HPDE6-E6E7 (cell line): ENCODE results near the gene BCAN.

Experiments
- DNase-seq: peaks from one replicate; pipeline ENCODE4 v3.0.0; 2011; ENCODE audit warnings: missing footprints; ENCODE audit errors: extremely low spot score

The BCAN gene

GRCh38 chr1:156697481-156697880 lies 55.6 kb downstream of the BCAN start:
- DNase-seq = no peak

DNA sequence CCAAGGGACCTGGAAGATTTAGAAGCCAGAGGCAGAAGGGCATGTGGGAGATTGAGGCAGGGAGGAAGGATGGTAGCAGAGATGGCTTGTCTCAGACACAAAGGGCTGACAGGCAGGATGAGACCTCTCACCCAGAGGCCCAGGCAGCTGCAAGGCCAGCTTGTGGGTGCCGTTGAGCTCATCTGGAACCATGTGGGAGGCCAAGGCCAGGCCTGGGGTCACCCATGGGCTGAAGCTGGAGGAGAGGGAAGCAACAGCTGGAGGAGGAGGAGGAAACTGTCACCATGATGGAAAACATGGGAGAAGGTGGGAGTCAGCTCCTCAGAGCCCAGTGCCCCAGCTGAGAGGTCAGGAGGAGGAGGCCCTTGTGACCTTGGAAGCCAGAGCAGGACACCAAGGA lies 57.1 kb downstream of the BCAN start:
- no peak for DNase-seq

DNA sequence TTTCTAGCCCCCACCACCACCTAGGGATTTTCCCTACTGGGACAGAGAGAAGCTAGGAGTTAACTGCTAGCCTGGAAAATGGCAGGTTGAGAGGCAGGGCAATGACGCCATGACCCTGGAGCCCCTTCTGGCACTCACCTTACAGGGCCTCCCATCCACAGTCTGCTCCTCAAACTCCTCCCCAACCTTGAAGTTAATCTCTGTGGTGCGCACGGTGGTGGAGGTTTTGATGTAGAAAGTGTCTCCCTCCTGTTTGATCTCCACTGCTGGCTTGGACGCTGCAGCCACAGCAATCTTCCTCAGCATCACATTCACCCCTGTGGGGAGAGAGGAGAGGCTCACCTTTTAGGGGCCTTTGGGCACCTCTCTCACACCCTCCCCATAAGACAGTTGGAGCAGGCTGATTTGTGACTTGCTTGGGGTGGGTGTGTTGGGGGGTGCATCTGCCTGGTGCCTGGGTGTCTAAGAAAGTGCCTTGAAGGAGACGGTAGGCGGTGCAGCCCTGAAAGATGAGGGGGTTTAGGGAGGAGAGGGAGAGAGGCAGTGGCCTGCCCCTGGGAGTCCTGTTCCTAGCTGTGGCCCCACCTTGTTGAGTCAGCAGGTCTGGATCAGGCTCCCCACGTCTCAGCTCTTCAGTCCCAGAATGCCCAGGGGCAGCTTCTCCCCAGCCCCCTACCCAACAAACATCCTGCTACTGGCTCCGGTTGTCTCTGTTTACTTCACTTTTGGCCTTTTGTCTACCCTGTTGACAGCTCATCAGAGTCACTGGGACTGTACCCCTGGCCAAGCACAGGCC lies 59.0 kb downstream of the BCAN start:
- DNase-seq = no peak

- no peak for DNase-seq
Observed at GRCh38 chr1:156703336-156703735, 61.4 kb downstream of the BCAN start.

DNA sequence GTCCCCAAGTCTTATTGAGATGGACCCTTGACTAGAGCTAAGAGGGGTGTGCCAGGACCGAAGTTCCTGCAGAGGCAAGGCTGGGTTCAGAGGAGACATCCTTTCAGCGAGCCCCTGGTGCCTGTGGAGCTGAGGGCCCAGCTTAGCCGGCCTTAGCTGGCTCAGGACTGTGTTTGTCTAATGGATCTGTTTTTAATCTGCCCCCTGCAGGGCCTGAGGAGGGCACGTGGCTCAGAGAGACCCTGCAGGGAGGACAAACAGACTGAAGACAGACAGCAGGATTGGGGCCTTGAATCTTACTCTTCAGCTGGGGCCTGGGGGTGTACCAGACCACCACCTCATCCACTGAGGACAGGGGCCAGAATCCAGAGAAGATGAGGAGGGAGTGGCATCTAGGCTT lies 61.8 kb downstream of the BCAN start:
- no peak for DNase-seq

DNA sequence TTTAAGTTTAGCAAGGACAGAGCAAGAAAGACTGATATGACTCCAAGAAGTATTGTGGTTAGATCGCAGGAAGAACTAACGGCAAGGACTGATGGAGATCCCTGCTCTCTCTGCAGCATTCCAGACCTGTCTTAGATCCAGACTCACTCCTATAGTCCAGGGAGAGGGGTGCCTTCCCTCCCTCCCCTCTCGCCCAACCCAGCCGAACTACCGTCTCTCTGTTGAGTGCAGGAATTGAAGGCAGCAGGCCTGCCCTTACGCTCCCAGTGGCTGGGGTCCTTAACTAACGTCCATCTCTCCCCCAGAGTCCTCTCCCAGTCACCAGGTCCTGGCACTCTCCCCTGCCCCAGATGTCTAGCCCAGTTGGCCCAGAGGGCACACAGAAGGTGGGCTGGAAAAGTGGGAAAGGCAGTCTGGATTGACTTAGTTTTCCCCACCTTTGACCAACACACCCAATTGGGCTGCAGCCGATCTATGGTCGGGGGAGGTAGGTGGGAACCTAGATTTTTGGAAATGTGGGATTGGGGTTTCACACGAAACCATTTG lies 62.3 kb downstream of the BCAN start:
- DNase-seq = no peak

DNA sequence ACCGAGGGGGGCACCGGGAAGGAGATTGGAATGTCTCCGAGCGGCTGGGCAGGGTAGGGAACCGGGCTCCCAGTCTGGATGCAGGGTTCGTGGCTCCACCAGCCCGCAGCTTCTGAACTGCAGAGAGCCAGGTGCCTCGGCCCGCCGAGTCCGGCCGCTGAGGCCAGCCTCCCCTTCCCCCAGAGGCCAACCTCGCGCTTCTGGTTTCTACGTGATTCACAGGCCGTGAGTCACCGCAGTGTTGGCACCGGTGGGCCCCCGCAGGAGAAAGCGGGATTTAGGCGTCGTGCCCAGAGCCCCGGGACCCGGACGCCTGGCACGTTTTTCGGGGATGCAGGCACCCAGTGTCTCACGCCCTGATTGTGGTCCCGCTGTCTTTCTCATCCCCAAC lies 63.0 kb downstream of the BCAN start:
- peak; percentile 78 for DNase-seq

- DNase-seq = no peak
Observed at GRCh38 chr1:156705321-156705917, 63.5 kb downstream of the BCAN start, which contains the start of gene CRABP2. CRABP2 (minus strand) TSS chr1:156705583; CDS start chr1:156705446, 137 bp downstream.

DNA sequence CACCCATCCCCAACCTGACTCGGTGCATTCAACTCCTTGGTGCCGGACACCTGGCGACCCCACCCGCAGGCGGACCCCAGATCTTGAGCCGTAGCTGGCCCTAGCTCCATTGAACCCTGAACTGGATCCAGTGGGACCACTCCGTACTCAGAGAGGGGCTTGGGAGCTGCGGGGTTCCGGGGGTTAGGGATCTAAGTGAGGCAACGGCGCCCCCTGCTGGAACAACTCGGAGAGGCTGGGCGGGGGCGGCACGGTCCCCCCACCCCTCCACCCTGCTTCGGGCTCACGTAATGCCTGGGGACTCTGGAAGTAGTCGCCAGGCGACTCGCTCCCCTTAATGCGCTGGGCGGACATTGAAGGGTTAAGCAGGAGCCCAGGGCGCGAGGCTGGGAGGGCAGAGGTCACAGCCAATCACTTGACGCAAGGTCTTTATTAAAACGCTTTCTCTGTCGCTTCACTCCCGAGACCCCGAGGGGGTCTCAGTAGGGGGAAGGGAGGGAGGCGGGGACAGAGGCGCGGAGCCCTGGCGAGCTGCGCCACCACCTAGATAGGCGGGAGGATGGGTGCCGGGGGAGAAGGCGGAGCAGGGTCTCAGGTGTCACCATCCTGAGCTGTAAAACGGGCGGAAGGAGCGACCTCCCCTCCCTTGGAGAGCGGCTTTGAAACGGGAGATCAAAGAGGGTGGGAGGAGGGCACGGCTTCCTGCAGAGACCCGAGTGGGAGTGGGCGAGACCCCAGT lies 64.2 kb downstream of the BCAN start:
- no peak for DNase-seq

GRCh38 chr1:156706657-156707416 lies 64.9 kb downstream of the BCAN start:
- DNase-seq = no peak

- no peak for DNase-seq
Observed at GRCh38 chr1:156707417-156708217, 65.7 kb downstream of the BCAN start.

DNA sequence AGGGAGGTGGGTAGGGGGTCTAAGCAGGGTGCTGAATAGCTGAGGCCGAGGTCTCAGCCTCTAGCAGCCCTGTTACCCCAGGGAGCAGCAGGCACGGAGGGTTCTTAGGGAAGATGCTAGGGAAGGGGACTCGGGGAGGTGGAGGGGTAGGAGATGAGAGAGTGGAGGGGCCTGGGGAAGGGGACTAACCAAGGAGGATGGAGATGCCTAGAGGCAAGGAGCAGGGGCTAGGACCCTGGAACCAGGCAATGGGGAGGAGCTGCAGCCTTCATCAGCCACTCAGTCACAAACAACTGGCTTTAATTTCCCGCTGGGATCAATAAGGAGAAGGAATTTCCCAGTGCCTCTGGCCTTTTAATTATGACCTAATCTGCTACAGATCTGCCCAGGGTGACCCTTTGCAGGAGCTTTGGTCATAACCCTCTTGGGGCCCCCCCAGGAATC lies 66.3 kb downstream of the BCAN start:
- no peak for DNase-seq

GRCh38 chr1:156709031-156709430 lies 67.1 kb downstream of the BCAN start:
- no peak for DNase-seq
